HepG2 (cell line): ENCODE data around the gene MTOR. TPM values are rescaled to one million over a fixed set of nuclear protein-coding genes. Genes with fewer than 3 reads are reported as not detected.

Experiments
- IKZF5 ChIP-seq: IDR thresholded peaks from 2 replicates; pipeline ENCODE4 v1.6.1; 2018; ENCODE audit warnings: missing genetic modification reagents, mild to moderate bottlenecking, missing compliant biosample characterization
- MTERF4 ChIP-seq: sonication (generic); formaldehyde crosslinking; IDR thresholded peaks from 2 replicates; pipeline ENCODE4 v1.8.0; 2023; ENCODE audit warnings: mild to moderate bottlenecking, missing genetic modification reagents
- RAD51 ChIP-seq: fragments of 450-650 bp; IDR thresholded peaks from 2 replicates; pipeline ENCODE4 v1.6.1; 2016; ENCODE audit warnings: borderline replicate concordance
- U2AF1 ChIP-seq: fragments of 200-400 bp; formaldehyde crosslinking; optimal IDR thresholded peaks from 2 replicates; pipeline ENCODE3; 2017; ENCODE audit warnings: mild to moderate bottlenecking, low read depth, low read length
- ZEB1 ChIP-seq: IDR thresholded peaks from 2 replicates; pipeline ENCODE4 v1.6.1; 2012; ENCODE audit warnings: mild to moderate bottlenecking, low read depth, inconsistent platforms; ENCODE audit not compliant: insufficient replicate concordance
- ZHX2 ChIP-seq, 2 experiments: sonication (generic) in 1 of 2; formaldehyde crosslinking in 1 of 2; IDR thresholded peaks; 2 replicates each; pipeline versions ENCODE4 v1.6.1 to v1.9.0; 2014 to 2022; ENCODE audit warnings: antibody characterized with exemption in 1 of 2, borderline replicate concordance in 1 of 2, inconsistent platforms in 1 of 2, low read depth in 1 of 2, missing genetic modification reagents in 1 of 2
- ZNF275 ChIP-seq: sonication (generic); formaldehyde crosslinking; IDR thresholded peaks from 2 replicates; pipeline ENCODE4 v1.8.0; 2022; ENCODE audit warnings: missing genetic modification reagents, mild to moderate bottlenecking, inconsistent platforms, borderline replicate concordance
- ZNF407 ChIP-seq: sonication (generic); formaldehyde crosslinking; IDR thresholded peaks from one replicate; pipeline ENCODE4 v1.5.1; 2020; ENCODE audit warnings: mild to moderate bottlenecking, missing genetic modification reagents; ENCODE audit errors: not compliant biosample characterization
- ZSCAN22 ChIP-seq: sonication (generic); formaldehyde crosslinking; IDR thresholded peaks from 2 replicates; pipeline ENCODE4 v1.4.0; 2020; ENCODE audit warnings: mild to moderate bottlenecking, missing genetic modification reagents
- polyA plus RNA-seq, 8 experiments: library from polyadenylated mRNA; depleted of rRNA in 3 of 8; stranded (reverse) in 7 of 8; unstranded in 1 of 8; fragments of >200 nt; fragmentation: Illumina TruSeq in 4 of 8; extraction: Trizol in 4 of 8; gene quantifications; 2 replicates each; pipeline versions ENCODE4 v1.2.1 to v1.2.3, GENCODE V29; 2011 to 2016; ENCODE audit warnings: low read depth in 4 of 8, missing spikeins in 1 of 8, mixed read lengths in 1 of 8; ENCODE audit not compliant: insufficient read depth in 1 of 8
- total RNA-seq, 5 experiments: library from RNA; depleted of rRNA; stranded (reverse); fragments of >200 nt; fragmentation: Illumina TruSeq; extraction: Trizol; gene quantifications; 2 replicates each; pipeline ENCODE4 v1.2.3, GENCODE V29; 2016; ENCODE audit warnings: low read depth in 1 of 5

Gene MTOR
- total and polyA plus RNA-seq, 2 of the 13 experiments (the other 11 are each of a cell fraction or from before 2014, with no cell fraction given) = 24.6 to 34.6 TPM

- TF ChIP-seq IKZF5 (CRISPR knock-in tag) (no peak), ZEB1 (peak; percentile 27), ZNF407 (CRISPR knock-in tag) (peak; percentile 43), U2AF1 (peak; percentile 55), MTERF4 (peak; percentile 85; the same call in 1 of the 2 replicates), ZHX2 (IDR thresholded peaks at IDR 0.05; ENCODE audit: low read depth) (no peak), ZHX2 (CRISPR knock-in tag; IDR thresholded peaks at IDR 0.05; ENCODE audit: borderline replicate concordance) (peak; percentile 41; the same call in 1 of the 2 replicates), ZNF275 (CRISPR knock-in tag) (0 out of 2 replicates have a peak, but pooled peaks have one; percentile 28), RAD51 (no peak), ZSCAN22 (CRISPR knock-in tag) (no peak)
Observed at GRCh38 chr1:11273595-11274234, 11.4 kb upstream of the MTOR start (continued).
